Measurements from ENCODE around the gene FGF4.
"Not testable (repeated sequence)": the region's sequence is repeated elsewhere in the genome, so short reads cannot be mapped to it uniquely, and the experiment has no call there.

FGF4 gene

GRCh38 chr11:69773626-69774353 is 1.4 kb downstream of the FGF4 start:
- DNase-seq (ENCODE audit: low spot score): no peak

- DNase-seq (ENCODE audit: low spot score): no peak
These were observed 3.7 kb downstream of the FGF4 start for GRCh38 chr11:69771466-69771865.

- DNase-seq (ENCODE audit: low spot score): no peak
These were observed 4.6 kb downstream of the FGF4 start for GRCh38 chr11:69770540-69770939.

GRCh38 chr11:69765498-69765995 is 9.6 kb downstream of the FGF4 start:
- no peak for DNase-seq (ENCODE audit: low spot score)

GRCh38 chr11:69764918-69765317 is 10.2 kb downstream of the FGF4 start:
- DNase-seq (ENCODE audit: low spot score): not testable (repeated sequence)

- no peak for DNase-seq (ENCODE audit: low spot score)
These were observed 14.8 kb downstream of the FGF4 start for GRCh38 chr11:69760319-69760718.

GRCh38 chr11:69752890-69753289 is 22.3 kb downstream of the FGF4 start:
- no peak for DNase-seq (ENCODE audit: low spot score)

- DNase-seq (ENCODE audit: low spot score): no peak
These were observed 24.1 kb downstream of the FGF4 start for GRCh38 chr11:69750875-69751597.

GRCh38 chr11:69750108-69750850 is 24.9 kb downstream of the FGF4 start:
- DNase-seq (ENCODE audit: low spot score): no peak

- DNase-seq (ENCODE audit: low spot score): no peak
These were observed 26.5 kb downstream of the FGF4 start for GRCh38 chr11:69748637-69749036.

- no peak for DNase-seq (ENCODE audit: low spot score)
These were observed 28.1 kb downstream of the FGF4 start for GRCh38 chr11:69746752-69747742.

GRCh38 chr11:69746140-69746539 is 29.0 kb downstream of the FGF4 start:
- DNase-seq (ENCODE audit: low spot score): no peak

- DNase-seq (ENCODE audit: low spot score): no peak
These were observed 29.9 kb downstream of the FGF4 start for GRCh38 chr11:69745201-69745600.

- DNase-seq (ENCODE audit: low spot score): no peak
These were observed 30.7 kb downstream of the FGF4 start for GRCh38 chr11:69744435-69744834.

GRCh38 chr11:69734841-69735240 is 40.3 kb downstream of the FGF4 start:
- DNase-seq (ENCODE audit: low spot score): no peak

- DNase-seq (ENCODE audit: low spot score): no peak
These were observed 40.8 kb downstream of the FGF4 start for GRCh38 chr11:69734367-69734766.

- no peak for DNase-seq (ENCODE audit: low spot score)
These were observed 42.2 kb downstream of the FGF4 start for GRCh38 chr11:69732910-69733309.

- DNase-seq (ENCODE audit: low spot score): no peak
These were observed 44.0 kb downstream of the FGF4 start for GRCh38 chr11:69731110-69731509.

GRCh38 chr11:69730500-69730899 is 44.6 kb downstream of the FGF4 start:
- no peak for DNase-seq (ENCODE audit: low spot score)

- DNase-seq (ENCODE audit: low spot score): no peak
These were observed 45.9 kb downstream of the FGF4 start for GRCh38 chr11:69729252-69729651.

GRCh38 chr11:69727266-69727665 is 47.9 kb downstream of the FGF4 start:
- no peak for DNase-seq (ENCODE audit: low spot score)

- no peak for DNase-seq (ENCODE audit: low spot score)
These were observed 48.7 kb downstream of the FGF4 start for GRCh38 chr11:69726481-69726880.

Data from AG20443 (cell line).